H1 (cell line): ENCODE measurements around the gene MOB1B. TPM values are rescaled to one million over a fixed set of nuclear protein-coding genes. Genes with fewer than 3 reads are reported as not detected.

ENCODE experiments used
- CTCF ChIA-PET: fragments of 300-600 bp; sonication (Branson Sonifier 250); formaldehyde crosslinking; loops from one replicate; lab custom pipeline; 2021; ENCODE audit not compliant: partially characterized antibody; lab: Charles Lee
- POLR2A ChIA-PET: fragments of 300-600 bp; sonication (Branson Sonifier 250); formaldehyde crosslinking; loops from one replicate; lab custom pipeline; 2021; ENCODE audit warnings: inconsistent platforms; ENCODE audit not compliant: partially characterized antibody; lab: Charles Lee
- DNase-seq, 2 experiments: peaks; one replicate each; pipeline versions ENCODE4 v3.0.0 to v3.0.0-alpha.2; 2010 to 2022; ENCODE audit warnings: low spot score in 2 of 2, low read depth in 1 of 2, mixed read lengths in 1 of 2
- FAIRE-seq: peaks from 2 replicates; lab custom pipeline; 2011; peaks lifted over from hg19 to GRCh38; lab: Jason Lieb, UNC
- H2AFZ ChIP-seq: 2 replicates; pipeline ENCODE4 v1.8.1; 2012; ENCODE audit warnings: low read length, inconsistent platforms
- H2AK5ac ChIP-seq: 2 replicates; pipeline ENCODE4 v1.6.1; 2013; ENCODE audit warnings: low read depth, low read length
- H2BK120ac ChIP-seq: replicated peaks from 2 replicates; pipeline ENCODE3; 2013; ENCODE audit warnings: low read depth, low read length, inconsistent platforms
- H2BK12ac ChIP-seq: 2 replicates; pipeline ENCODE4 v1.6.1; 2013; ENCODE audit warnings: low read depth, low read length
- H2BK15ac ChIP-seq: 2 replicates; pipeline ENCODE4 v1.6.1; 2013; ENCODE audit warnings: low read length
- H2BK20ac ChIP-seq: 2 replicates; pipeline ENCODE4 v1.6.1; 2013; ENCODE audit warnings: low read length
- H2BK5ac ChIP-seq: 2 replicates; pipeline ENCODE4 v1.6.1; 2013; ENCODE audit warnings: low read depth, low read length
- H3K14ac ChIP-seq: 2 replicates; pipeline ENCODE4 v1.6.1; 2013; ENCODE audit warnings: inconsistent platforms; ENCODE audit not compliant: insufficient read length
- H3K18ac ChIP-seq: 2 replicates; pipeline ENCODE4 v1.6.1; 2013; ENCODE audit warnings: low read length; ENCODE audit errors: extremely low read depth
- H3K23ac ChIP-seq: 2 replicates; pipeline ENCODE4 v1.6.1; 2013; ENCODE audit warnings: inconsistent platforms; ENCODE audit not compliant: insufficient read length
- H3K23me2 ChIP-seq: 2 replicates; pipeline ENCODE4 v1.6.1; 2013; ENCODE audit warnings: low read depth, low read length
- H3K27ac ChIP-seq: 2 replicates; pipeline ENCODE4 v1.6.1; 2011; ENCODE audit warnings: low read depth, low read length, inconsistent platforms
- H3K27me3 ChIP-seq, 4 experiments: replicated peaks in 1 of 4; 1 replicate in 1 of 4; 2 replicates in 3 of 4; pipeline versions ENCODE4 v1.6.1 to v1.8.1; 2011 to 2013; ENCODE audit warnings: low read length in 3 of 4, mild to moderate bottlenecking in 3 of 4, inconsistent platforms in 2 of 4, mixed read lengths in 2 of 4, moderate library complexity in 1 of 4; ENCODE audit not compliant: control insufficient read depth in 3 of 4, insufficient read depth in 3 of 4; ENCODE audit errors: extremely low read depth in 1 of 4
- H3K36me3 ChIP-seq, 4 experiments: 2 replicates each; pipeline versions ENCODE4 v1.6.1 to v1.8.1; 2011 to 2013; ENCODE audit warnings: mild to moderate bottlenecking in 4 of 4, low read length in 3 of 4, moderate library complexity in 2 of 4, control low read depth in 1 of 4, inconsistent platforms in 1 of 4; ENCODE audit not compliant: insufficient read depth in 4 of 4, control insufficient read depth in 2 of 4
- H3K4ac ChIP-seq: replicated peaks from 2 replicates; pipeline ENCODE3; 2013; ENCODE audit warnings: low read length, low read depth, mixed read lengths, inconsistent platforms; ENCODE audit not compliant: insufficient read length
- H3K4me1 ChIP-seq, 4 experiments: replicated peaks in 1 of 4; 1 replicate in 1 of 4; 2 replicates in 3 of 4; pipeline versions ENCODE4 v1.6.1 to v1.8.1; 2011 to 2013; ENCODE audit warnings: low read length in 3 of 4, inconsistent platforms in 2 of 4, mixed read lengths in 1 of 4; ENCODE audit not compliant: insufficient read depth in 4 of 4, control insufficient read depth in 3 of 4
- H3K4me2 ChIP-seq, 2 experiments: 2 replicates each; pipeline versions ENCODE4 v1.6.1 to v1.8.1; 2011 to 2013; ENCODE audit warnings: low read depth in 2 of 2, low read length in 2 of 2, control low read depth in 1 of 2, inconsistent platforms in 1 of 2, mild to moderate bottlenecking in 1 of 2; ENCODE audit not compliant: insufficient read depth in 1 of 2
- H3K4me3 ChIP-seq, 4 experiments: fragments of 200-600, 300-600 bp in 1 of 4; sonication (generic), shearing (Covaris generic), sonication (Bioruptor Twin) in 1 of 4; 2 replicates each; pipeline versions ENCODE4 v1.5.1 to v1.8.1; 2011 to 2016; ENCODE audit warnings: low read length in 4 of 4, low read depth in 3 of 4, control low read depth in 2 of 4, inconsistent platforms in 2 of 4, mild to moderate bottlenecking in 2 of 4, mixed read lengths in 1 of 4, moderate library complexity in 1 of 4; ENCODE audit not compliant: insufficient read depth in 2 of 4; ENCODE audit errors: extremely low read depth in 1 of 4
- H3K56ac ChIP-seq: replicated peaks from 2 replicates; pipeline ENCODE3; 2013; ENCODE audit warnings: low read depth, mild to moderate bottlenecking, mixed read lengths, low read length, inconsistent platforms; ENCODE audit not compliant: insufficient read length
- H3K79me1 ChIP-seq: 2 replicates; pipeline ENCODE4 v1.6.1; 2013; ENCODE audit warnings: low read depth, low read length, control low read depth
- H3K79me2 ChIP-seq, 2 experiments: 2 replicates each; pipeline versions ENCODE4 v1.6.1 to v1.8.1; 2012 to 2013; ENCODE audit warnings: low read length in 2 of 2, mild to moderate bottlenecking in 2 of 2, inconsistent platforms in 1 of 2; ENCODE audit not compliant: insufficient read depth in 2 of 2, control insufficient read depth in 1 of 2
- H3K9ac ChIP-seq, 4 experiments: replicated peaks in 1 of 4; 1 replicate in 1 of 4; 2 replicates in 3 of 4; pipeline versions ENCODE4 v1.6.1 to v1.8.1; 2011 to 2013; ENCODE audit warnings: low read depth in 3 of 4, low read length in 3 of 4, control low read depth in 2 of 4, mild to moderate bottlenecking in 2 of 4, moderate library complexity in 2 of 4, inconsistent platforms in 1 of 4; ENCODE audit errors: extremely low read depth in 1 of 4
- H3K9me3 ChIP-seq, 2 experiments: 2 replicates each; pipeline versions ENCODE4 v1.6.1 to v1.8.1; 2012 to 2013; ENCODE audit warnings: mild to moderate bottlenecking in 2 of 2, moderate library complexity in 2 of 2, control low read depth in 1 of 2, inconsistent platforms in 1 of 2, low read depth in 1 of 2, low read length in 1 of 2, mixed read lengths in 1 of 2; ENCODE audit not compliant: insufficient read depth in 2 of 2
- H4K20me1 ChIP-seq, 2 experiments: replicated peaks in 1 of 2; 2 replicates each; pipeline versions ENCODE3 to v1.8.1; 2011 to 2013; ENCODE audit warnings: inconsistent platforms in 2 of 2, low read length in 2 of 2, mild to moderate bottlenecking in 1 of 2; ENCODE audit not compliant: insufficient read depth in 2 of 2, control insufficient read depth in 1 of 2
- H4K5ac ChIP-seq: 2 replicates; pipeline ENCODE4 v1.6.1; 2013; ENCODE audit warnings: low read length, low read depth, mixed read lengths, inconsistent platforms; ENCODE audit not compliant: insufficient read length
- H4K8ac ChIP-seq: 2 replicates; pipeline ENCODE4 v1.8.0; 2013; ENCODE audit warnings: mild to moderate bottlenecking, moderate library complexity, low read length, inconsistent platforms; ENCODE audit not compliant: insufficient read depth; ENCODE audit errors: extremely low read depth
- H4K91ac ChIP-seq: replicated peaks from 2 replicates; pipeline ENCODE3; 2013; ENCODE audit warnings: low read length, mixed read lengths, inconsistent platforms; ENCODE audit not compliant: insufficient read length
- EGR1 ChIP-seq: IDR thresholded peaks from 2 replicates; pipeline ENCODE4 v1.6.1; 2011; ENCODE audit warnings: low read depth, low read length, borderline replicate concordance
- KDM4A ChIP-seq: IDR thresholded peaks from one replicate; pipeline ENCODE4 v1.7.1; 2012; ENCODE audit warnings: low read depth, mild to moderate bottlenecking, moderate library complexity, low read length, inconsistent platforms; ENCODE audit not compliant: severe bottlenecking
- SAP30 ChIP-seq: fragments of 300-600 bp; sonication (generic); IDR thresholded peaks from 2 replicates; pipeline ENCODE4 v1.7.1; 2012; ENCODE audit warnings: low read length, moderate library complexity, mild to moderate bottlenecking, inconsistent platforms; ENCODE audit not compliant: insufficient read depth, insufficient replicate concordance
- TCF12 ChIP-seq: IDR thresholded peaks from 2 replicates; pipeline ENCODE4 v1.6.1; 2011; ENCODE audit warnings: low read depth, mild to moderate bottlenecking, low read length
- ZNF274 ChIP-seq: IDR thresholded peaks from 2 replicates; pipeline ENCODE4 v1.7.0; 2012; ENCODE audit warnings: low read length, borderline replicate concordance; ENCODE audit errors: extremely low read depth
- WGBS, 2 experiments: shearing (Covaris generic) in 1 of 2; methylation state at CpG; one replicate each; pipeline versions ENCODE4 v1.1.6 to v1.1.7; 2013 to 2015; ENCODE audit warnings: low lambda C conversion rate in 2 of 2, mixed read lengths in 2 of 2, inconsistent platforms in 1 of 2, low coverage in 1 of 2, missing lambda C conversion rate in 1 of 2; ENCODE audit not compliant: insufficient replicate concordance in 2 of 2, insufficient coverage in 1 of 2, insufficient read length in 1 of 2; ENCODE audit errors: extremely low coverage in 1 of 2, missing lambda C conversion rate in 1 of 2; 5-methylcytosine and 5-hydroxymethylcytosine counted together
- polyA plus RNA-seq, 7 experiments: library from polyadenylated mRNA; depleted of rRNA in 3 of 7; stranded (reverse) in 5 of 7; unstranded in 2 of 7; fragments of >200 nt in 5 of 7; fragments of 200-250 nt in 2 of 7; gene quantifications; 1 replicate in 5 of 7; 2 replicates in 1 of 7; 4 replicates in 1 of 7; pipeline versions ENCODE4 v1.2.1 to v1.2.3, GENCODE V29; 2011 to 2013; ENCODE audit warnings: missing spikeins in 2 of 7, mixed read lengths in 2 of 7
- total RNA-seq: library from RNA; stranded (reverse); fragmentation: NEBNext Ultra II Directional; extraction: Animal tissue kit (Norgen Biotek cat#: 25700); gene quantifications from 2 replicates; pipeline ENCODE4 v1.2.1, GENCODE V29; 2021

The MOB1B gene
- total and polyA plus RNA-seq, 2 of the 8 experiments (the other 6 are each of a cell fraction or from before 2014, with no cell fraction given): 3.8 to 33.5 TPM

DNA sequence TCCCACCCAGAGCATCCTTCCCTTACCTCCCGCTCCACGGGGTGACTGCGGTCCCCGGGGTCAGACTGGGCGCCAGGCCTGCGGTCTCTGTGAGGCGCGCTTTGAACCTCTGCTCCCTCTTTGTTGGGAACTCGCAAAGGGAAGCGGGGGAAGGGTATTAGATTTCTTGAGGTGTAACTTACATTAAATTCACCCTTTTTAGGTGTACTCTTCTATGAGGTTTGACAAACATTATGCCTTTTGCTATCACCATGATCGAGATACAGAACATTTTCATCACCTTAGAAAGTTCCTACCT lies 91.8 kb downstream of the MOB1B start:
- Histone ChIP-seq H3K4me1 (peaks cover 2 to 9% (median 5%) of the 10 kb centered on the region in 4 experiments; a peak in 4 of 7 replicates), H3K56ac (peak overlapping the region; percentile 1), H2BK15ac (no peak overlapping the region), H3K18ac (peak overlapping the region; percentile 98), H3K36me3 (peaks cover 0 to 13% (median 5%) of the 10 kb centered on the region in 4 experiments; a peak in 5 of 8 replicates), H2AFZ (peak overlapping the region; percentile 96; the same call in 1 of the 2 replicates), H2BK5ac (peak overlapping the region; percentile 92), H3K23ac (no peak overlapping the region), H3K79me1 (no peaks in the 10 kb centered on the region; the same call in 1 of the 2 replicates), H3K79me2 (peaks cover 4 to 53% of the 10 kb centered on the region in 2 experiments), H2AK5ac (no peak overlapping the region), H3K9ac (peak overlapping the region; percentile 84 to 96 (median 90)), H2BK120ac (no peak overlapping the region), H3K23me2 (no peaks in the 10 kb centered on the region), H3K14ac (no peak overlapping the region), H3K4me2 (peak overlapping the region; percentile 84 to 93), H3K27ac (peak overlapping the region; percentile 80), H4K20me1 (no peaks in the 10 kb centered on the region), H4K5ac (peak overlapping the region; percentile 64), H3K4ac (peak overlapping the region; percentile 0), H3K9me3 (no peaks in the 10 kb centered on the region), H4K8ac (peak overlapping the region; percentile 97; the same call in 1 of the 2 replicates), H3K4me3 (peak overlapping the region; percentile 87 to 95 (median 89)), H2BK12ac (no peak overlapping the region), H4K91ac (peak overlapping the region; percentile 2), H3K27me3 (no peaks in the 10 kb centered on the region), H2BK20ac (no peak overlapping the region)
- CTCF ChIA-PET: interaction anchor here (2.4 to 5.6 kb wide), 2 partner anchors 10 to 15 kb away, joined by 9 to 40 read pairs; no protein-coding TSS in a partner anchor
- no peak for FAIRE-seq
- no peak for DNase-seq
- POLR2A ChIA-PET: interaction anchor here (0.6 to 2.4 kb wide), 8 partner anchors 8 to 194 kb away, joined by 3 to 22 read pairs (median 5); partner anchors contain the start of gene GRSF1
- WGBS, 2 experiments: 4% methylated on average over 11 of the region's 11 CpGs; no CpG with 5 or more reads in 1 of the 2 experiments
- no peak for TF ChIP-seq EGR1
- peak; percentile 52 for TF ChIP-seq SAP30
- TF ChIP-seq ZNF274: no peak
- TF ChIP-seq TCF12: no peak
- TF ChIP-seq KDM4A: peak; percentile 43
